ENCODE measurements around the gene CMTM4. TPM values are rescaled to one million over a fixed set of nuclear protein-coding genes. Genes with fewer than 3 reads are reported as not detected.
"Not testable (repeated sequence)": the region's sequence is repeated elsewhere in the genome, so short reads cannot be mapped to it uniquely, and the experiment has no call there.

Gene CMTM4
- total RNA-seq, 4 donors from 2014 or later = 14.2 to 22.7 (median 19.6) TPM

GRCh38 chr16:66662445-66663194 lies 33.9 kb downstream of the CMTM4 start:
- TF ChIP-seq EP300 (IDR thresholded peaks at IDR 0.05) = no peak
- TF ChIP-seq CTCF (IDR thresholded peaks at IDR 0.05) = peak; percentile 12 to 45 (median 40)
- Histone ChIP-seq H3K9me3 (no peaks in the 10 kb centered on the region), H3K4me3 (no peak overlapping the region), H3K27me3 (no peaks in the 10 kb centered on the region), H3K36me3 (no peaks in the 10 kb centered on the region), H3K27ac (peak overlapping the region in 2 of 4 donors; percentile 37 to 53), H3K4me1 (peaks cover 0 to 32% (median 9%) of the 10 kb centered on the region in 4 donors)
- DNase-seq (ENCODE audit: low spot score in 2 of 2) = peak in 1 of 2 donors; percentile 31
- WGBS, 2 donors = 64 to 65% methylated on average over 7 of the region's 7 CpGs

- DNase-seq (ENCODE audit: low spot score in 2 of 2); H3K9me3 ChIP-seq; H3K4me3 ChIP-seq; H3K36me3 ChIP-seq; H3K27me3 ChIP-seq: not testable (repeated sequence)
- H3K4me1 ChIP-seq = peaks cover 0 to 32% (median 9%) of the 10 kb centered on the region in 4 donors
- H3K27ac ChIP-seq = peak overlapping the region in 2 of 4 donors; percentile 37 to 53
- WGBS, 2 donors = 66 to 68% methylated on average over 6 of the region's 6 CpGs
These were observed 34.7 kb downstream of the CMTM4 start for GRCh38 chr16:66661671-66662346.

DNA sequence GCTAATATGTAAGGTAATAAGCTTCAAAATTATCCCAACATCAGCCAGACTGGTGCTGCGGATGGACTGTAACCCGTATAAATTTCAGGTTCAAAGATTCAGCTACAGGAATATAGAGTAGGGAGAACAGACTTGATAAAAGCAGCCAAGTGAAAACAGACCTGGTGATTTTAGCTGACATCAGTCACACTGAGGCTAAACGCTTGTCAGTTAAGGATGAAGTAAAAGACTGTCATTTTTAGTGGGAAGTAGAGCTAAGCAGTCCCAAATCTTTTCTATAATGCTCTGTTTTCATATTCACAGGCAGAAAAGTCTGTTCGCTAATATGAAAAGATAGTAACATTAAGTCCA lies 35.4 kb downstream of the CMTM4 start:
- Histone ChIP-seq H3K27ac (peak overlapping the region in 2 of 4 donors; percentile 26 to 60), H3K9me3 (no peaks in the 10 kb centered on the region), H3K27me3 (no peaks in the 10 kb centered on the region), H3K36me3 (no peaks in the 10 kb centered on the region), H3K4me1 (peaks cover 0 to 32% (median 9%) of the 10 kb centered on the region in 4 donors), H3K4me3 (no peak overlapping the region)
- 63 to 67% methylated on average over 4 of the region's 4 CpGs for WGBS, 2 donors
- TF ChIP-seq POLR2A (IDR thresholded peaks at IDR 0.05) (no peak), EP300 (IDR thresholded peaks at IDR 0.05) (no peak), CTCF (IDR thresholded peaks at IDR 0.05) (no peak)
- no peak for DNase-seq (ENCODE audit: low spot score in 2 of 2)

GRCh38 chr16:66660422-66661209 lies 35.9 kb downstream of the CMTM4 start:
- 10 to 11% methylated on average over 9 of the region's 9 CpGs for WGBS, 2 donors
- Histone ChIP-seq H3K36me3 (no peaks in the 10 kb centered on the region), H3K4me3 (no peak overlapping the region), H3K9me3 (no peaks in the 10 kb centered on the region), H3K27me3 (no peaks in the 10 kb centered on the region), H3K4me1 (peaks cover 0 to 32% (median 9%) of the 10 kb centered on the region in 4 donors), H3K27ac (peak overlapping the region in 2 of 4 donors; percentile 26 to 60)
- TF ChIP-seq CTCF (IDR thresholded peaks at IDR 0.05) (peak in 1 of 5 experiments; percentile 14), POLR2A (IDR thresholded peaks at IDR 0.05) (no peak)
- DNase-seq (ENCODE audit: low spot score in 2 of 2) = peak; percentile 18 to 49

DNA sequence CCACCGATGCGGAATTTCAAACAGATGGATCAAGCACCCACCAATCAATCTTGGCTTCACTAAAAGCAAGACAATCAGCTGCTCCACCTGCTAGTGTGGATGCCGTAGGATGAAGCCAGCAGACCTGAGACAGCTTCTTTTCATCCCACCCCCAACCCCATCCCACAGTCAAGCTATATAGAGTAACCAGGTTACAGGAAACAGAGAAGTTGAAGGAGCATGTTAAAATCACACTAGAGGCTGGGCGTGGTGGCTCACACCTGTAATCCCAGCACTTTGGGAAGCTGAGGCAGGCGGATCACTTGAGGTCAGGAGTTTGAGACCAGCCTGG lies 37.7 kb downstream of the CMTM4 start:
- Histone ChIP-seq H3K4me1 (peaks cover 0 to 32% (median 9%) of the 10 kb centered on the region in 4 donors), H3K27ac (no peak overlapping the region), H3K27me3 (no peaks in the 10 kb centered on the region), H3K36me3 (no peaks in the 10 kb centered on the region), H3K9me3 (no peaks in the 10 kb centered on the region), H3K4me3 (no peak overlapping the region)
- TF ChIP-seq POLR2A (IDR thresholded peaks at IDR 0.05) (no peak), EP300 (IDR thresholded peaks at IDR 0.05) (no peak), CTCF (IDR thresholded peaks at IDR 0.05) (no peak)
- WGBS, 2 donors = 94 to 95% methylated on average over 5 of the region's 5 CpGs
- no peak for DNase-seq (ENCODE audit: low spot score in 2 of 2)

Data from tibial nerve (tissue), 4 donors.